ENCODE data around the gene RNF19B.
"Not testable (repeated sequence)": the region's sequence is repeated elsewhere in the genome, so short reads cannot be mapped to it uniquely, and the experiment has no call there.

Gene RNF19B, protein sequence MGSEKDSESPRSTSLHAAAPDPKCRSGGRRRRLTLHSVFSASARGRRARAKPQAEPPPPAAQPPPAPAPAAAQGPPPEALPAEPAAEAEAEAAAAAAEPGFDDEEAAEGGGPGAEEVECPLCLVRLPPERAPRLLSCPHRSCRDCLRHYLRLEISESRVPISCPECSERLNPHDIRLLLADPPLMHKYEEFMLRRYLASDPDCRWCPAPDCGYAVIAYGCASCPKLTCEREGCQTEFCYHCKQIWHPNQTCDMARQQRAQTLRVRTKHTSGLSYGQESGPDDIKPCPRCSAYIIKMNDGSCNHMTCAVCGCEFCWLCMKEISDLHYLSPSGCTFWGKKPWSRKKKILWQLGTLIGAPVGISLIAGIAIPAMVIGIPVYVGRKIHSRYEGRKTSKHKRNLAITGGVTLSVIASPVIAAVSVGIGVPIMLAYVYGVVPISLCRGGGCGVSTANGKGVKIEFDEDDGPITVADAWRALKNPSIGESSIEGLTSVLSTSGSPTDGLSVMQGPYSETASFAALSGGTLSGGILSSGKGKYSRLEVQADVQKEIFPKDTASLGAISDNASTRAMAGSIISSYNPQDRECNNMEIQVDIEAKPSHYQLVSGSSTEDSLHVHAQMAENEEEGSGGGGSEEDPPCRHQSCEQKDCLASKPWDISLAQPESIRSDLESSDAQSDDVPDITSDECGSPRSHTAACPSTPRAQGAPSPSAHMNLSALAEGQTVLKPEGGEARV

DNA sequence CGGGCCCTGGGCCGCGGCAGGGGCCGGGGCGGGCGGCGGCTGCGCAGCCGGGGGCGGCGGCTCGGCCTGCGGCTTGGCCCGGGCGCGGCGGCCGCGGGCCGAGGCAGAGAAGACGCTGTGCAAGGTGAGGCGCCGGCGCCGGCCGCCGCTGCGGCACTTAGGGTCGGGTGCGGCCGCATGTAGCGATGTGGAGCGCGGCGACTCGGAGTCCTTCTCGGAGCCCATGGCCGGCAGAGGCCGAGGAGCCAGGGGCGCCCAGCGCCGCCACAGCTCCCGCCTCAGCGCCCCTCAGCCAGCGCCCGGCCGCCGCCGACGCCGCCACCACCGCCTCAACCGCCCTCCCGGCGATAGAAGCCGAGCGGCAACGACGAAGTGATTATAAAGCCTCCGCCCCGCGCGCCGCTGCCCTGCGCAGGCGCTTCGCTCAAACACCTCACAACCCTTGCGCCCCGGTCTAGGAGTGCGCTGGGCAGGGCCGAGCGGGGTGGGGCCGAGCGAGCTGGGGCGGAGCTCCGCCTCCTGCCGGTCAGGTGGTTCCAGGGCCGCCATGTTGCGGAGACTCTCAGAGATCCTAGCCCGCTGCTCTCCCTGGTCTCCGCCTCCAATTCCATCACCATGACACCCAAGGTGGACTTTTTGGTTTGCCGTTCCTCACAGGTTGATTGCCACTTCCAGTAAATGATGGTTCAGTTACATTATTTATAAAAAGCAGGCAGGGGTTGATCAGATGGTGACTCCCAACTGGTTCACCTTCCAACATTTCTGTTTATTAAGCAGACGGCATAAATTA lies at the start of gene RNF19B:
Gene RNF19B (minus strand): TSS at position 349 of the 790 bp plus-strand sequence. CDS start 124 bp downstream, at position 225.
- peak; percentile 84 to 91 (median 88) for DNase-seq

DNA sequence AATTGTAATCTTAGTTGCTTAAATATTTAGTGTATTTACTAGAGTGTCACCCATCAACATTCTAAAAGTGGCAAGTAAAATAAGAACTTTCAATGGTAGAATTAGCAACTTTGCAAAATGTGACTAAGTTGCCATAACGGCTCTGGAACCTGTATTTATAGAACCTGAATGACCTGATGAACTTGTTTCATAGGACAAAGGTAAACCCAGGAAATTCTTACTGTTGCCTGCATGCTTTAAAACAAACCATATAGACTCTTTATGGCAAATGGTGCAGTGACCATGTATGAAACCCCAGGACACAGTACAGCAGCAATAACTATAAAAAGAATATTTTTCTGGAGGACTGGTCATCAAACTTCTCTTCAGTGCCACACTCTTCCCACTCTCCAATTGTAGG lies 49.2 kb upstream of the RNF19B start:
- no peak for DNase-seq

DNA sequence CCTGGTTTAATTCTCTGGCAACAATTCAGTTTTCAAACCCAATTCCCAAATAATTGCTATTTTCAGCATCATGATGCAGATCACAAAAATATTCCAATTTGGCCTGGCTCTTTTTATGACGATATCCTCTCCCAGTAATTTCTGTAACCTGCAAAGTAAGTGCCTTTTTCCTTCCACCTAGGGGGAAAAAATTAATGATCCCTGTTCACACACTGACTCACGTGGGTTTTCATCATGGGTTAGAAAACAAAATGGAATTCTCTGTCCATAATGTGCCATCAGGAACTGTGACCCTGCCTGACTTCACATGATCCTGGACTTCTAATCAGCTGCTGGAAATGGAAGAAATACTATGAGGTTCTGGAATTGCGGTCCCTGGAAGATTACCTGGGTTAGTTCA lies 47.6 kb upstream of the RNF19B start:
- no peak for DNase-seq

DNA sequence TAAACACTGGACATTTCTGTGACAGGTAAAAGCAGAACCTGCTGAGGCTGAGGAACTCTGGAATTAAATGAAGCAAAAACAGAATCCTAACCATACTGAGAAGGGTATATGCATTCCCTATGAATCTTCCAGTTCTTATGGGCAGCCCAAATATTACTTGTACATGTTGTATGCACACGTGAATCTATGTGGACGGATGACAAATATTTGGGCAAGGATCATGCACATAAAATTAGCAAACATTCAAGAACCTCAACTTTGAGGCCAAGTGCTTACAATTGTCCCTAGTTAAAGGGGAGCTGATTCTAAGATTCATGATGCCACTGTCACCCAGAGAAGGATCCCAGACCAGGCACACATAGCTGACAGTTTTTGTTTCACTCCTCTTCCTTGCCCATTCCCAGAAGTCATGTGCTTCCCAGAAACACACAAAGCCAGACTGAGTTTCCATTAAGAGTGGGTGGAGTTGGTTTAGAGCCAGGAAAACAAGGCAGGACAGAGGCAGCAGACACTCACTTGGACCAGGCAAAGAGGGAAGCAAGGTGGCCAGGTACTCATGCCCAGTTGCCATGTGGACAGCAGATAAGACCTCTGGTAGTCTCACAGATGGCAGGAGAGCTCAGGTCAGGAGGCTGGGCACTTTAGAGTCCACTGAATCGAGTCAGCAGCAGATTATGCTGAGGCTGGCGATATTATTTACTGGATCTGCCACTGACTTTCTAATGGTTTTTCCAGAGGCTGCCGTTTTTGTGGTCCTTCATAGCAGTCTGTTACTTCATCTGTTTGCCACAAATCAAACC lies 46.5 kb upstream of the RNF19B start:
- DNase-seq = no peak

DNA sequence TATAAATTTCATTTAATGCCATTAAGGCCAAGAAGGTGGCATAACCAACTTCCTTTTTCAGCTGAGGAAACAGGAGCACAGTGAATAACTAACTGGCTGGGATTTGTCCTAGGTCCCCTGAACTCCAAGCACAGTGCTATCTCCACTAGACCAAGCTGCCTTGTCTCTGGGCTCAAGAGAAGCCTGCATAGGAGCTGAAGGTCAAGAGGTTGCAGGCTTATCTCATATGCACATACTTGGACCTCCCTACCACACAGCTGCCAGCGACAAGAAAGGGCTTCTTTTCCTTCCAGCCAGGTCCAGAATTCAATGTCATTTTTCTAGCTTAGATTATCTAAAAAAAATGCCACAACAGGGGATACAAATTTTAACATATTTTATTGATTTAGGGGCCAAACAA lies 45.0 kb upstream of the RNF19B start:
- no peak for DNase-seq

DNA sequence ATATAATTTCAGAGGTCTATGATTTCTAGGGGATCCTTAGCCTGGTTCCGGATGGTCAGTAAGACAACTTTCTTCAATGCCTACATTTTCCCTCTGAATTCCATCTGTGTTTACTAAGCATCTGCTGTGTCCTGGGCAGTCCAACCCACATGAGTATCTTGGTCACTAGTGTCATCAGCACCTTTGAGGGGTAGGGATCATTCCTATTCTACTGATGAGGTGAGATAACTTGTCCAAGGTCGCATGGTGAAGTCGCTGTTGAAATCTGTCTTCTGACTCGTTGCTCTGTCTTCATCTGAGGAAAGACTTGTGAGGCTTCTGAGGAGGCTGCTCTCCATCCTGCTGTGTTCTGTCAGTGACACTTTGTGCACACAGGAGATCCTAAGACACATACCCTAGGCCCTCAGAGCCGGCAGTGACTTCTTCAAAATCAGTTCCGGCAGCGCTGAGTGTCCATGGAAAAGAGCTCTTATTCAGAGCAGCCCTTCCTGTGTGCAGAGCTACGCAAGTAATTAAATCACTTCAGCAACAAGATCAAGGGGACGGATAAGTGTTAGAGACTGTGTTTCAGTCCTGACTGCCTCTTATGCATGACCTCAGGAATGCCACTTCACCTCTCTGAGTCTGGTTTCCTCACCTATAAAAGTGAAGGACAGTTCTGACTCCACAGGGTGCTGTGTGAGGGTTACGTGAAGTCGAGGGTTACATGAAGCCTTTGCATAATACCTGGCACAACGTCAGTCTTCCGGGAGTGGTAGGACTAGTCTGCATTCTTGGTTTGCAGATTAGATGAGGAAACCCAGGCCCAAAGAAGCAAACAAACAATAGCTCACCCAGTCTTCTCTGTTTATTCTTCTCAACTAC lies 43.7 kb upstream of the RNF19B start:
- no peak for DNase-seq

DNA sequence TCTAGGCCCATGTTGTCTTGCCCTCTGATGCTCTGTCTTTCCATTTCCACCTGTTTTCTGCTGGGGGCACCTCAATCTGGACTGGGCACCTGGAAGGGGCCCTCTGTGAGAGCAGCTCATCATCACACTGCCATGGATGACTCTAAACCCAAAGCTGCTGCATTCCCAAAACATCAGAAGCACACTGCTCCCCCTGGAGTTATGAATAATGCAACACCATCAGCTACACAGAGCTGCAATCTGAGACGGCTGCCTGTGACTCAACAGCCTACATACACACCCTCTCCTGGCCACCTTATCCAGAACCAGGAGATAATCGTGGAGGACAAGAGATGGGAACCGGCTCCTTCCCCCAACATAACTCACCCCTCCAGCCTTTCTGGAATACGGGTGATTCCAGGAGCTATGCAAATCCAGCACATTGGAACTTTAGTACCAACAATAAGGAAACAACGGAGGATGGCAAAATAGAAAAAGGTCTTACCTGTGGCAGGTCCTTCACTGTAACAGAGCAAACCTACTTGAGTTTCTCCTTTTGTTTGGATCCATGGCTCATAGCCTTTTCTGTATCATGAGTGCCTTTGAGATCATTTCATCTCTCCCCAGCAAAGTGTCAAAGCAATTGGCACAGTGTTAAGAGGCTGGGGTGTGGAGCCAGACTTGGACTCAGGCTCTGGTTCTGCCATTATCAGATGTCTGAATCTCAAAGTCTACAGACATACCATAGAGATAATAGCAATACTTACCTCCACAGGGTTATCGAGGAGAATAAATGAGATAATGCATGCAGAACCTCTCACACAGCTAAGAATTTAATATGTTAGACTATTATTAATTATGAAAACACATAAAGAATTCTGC lies 42.8 kb upstream of the RNF19B start:
- DNase-seq = peak in 1 of 6 experiments; percentile 6

DNA sequence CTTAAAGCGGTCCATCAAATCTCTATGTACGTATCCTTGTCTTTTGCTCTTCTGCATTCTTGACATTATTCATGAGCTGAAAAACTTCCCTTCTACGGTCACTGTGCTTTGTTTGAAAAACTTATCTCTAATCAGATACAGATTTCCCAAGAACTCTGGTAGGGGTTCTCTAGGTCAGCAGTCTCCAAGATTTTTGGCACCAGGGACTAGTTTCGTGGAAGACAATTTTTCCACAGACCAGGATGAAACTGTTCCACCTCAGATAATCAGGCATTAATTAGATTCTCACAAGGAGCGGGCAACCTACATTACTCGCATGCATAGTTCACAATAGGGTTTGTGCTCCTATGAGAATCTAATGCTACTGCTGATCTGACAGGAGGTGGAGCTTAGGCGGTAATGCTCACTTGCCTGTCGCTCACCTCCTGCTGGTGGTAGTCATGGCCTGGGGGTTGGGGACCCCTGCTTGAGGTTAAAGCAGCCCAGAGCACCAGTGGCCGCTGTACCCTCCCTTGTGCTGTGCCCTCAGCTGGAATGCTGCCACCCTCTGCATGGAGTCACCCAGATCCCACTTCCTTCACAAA lies 41.3 kb upstream of the RNF19B start:
- DNase-seq = no peak

DNA sequence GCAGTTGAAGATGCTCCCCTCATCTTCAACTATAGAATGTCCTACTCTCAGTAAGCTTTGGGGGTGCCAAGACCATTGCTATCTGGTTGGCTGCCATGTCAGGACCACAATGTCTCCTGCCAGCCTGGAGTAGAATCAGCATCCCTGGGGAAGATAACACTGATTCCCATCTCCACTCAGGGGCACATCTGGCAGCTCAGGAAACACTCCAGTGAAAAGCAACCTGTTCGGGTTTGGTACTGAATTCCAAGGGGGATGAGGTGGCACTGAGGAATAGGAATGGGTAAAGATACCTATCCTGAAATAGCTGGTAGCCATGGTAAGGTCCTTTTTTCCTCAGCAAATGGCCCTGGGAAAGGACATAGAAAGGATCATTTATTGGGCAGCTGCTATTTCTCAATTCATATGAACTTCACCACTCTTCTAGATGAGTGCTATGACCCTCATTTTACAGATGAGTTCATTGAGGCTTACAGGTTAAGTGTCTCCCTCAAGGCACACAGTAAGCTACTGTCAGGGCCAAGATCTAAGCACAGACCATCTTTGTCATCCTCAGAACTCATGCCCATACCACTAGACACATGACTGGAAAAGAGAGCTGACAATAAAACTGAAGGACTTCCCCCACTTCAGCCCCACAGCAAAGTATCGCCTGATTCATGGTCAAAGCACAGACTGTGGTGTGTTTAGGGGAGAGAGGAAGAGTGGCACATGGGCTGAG lies 40.7 kb upstream of the RNF19B start:
- DNase-seq = no peak

DNA sequence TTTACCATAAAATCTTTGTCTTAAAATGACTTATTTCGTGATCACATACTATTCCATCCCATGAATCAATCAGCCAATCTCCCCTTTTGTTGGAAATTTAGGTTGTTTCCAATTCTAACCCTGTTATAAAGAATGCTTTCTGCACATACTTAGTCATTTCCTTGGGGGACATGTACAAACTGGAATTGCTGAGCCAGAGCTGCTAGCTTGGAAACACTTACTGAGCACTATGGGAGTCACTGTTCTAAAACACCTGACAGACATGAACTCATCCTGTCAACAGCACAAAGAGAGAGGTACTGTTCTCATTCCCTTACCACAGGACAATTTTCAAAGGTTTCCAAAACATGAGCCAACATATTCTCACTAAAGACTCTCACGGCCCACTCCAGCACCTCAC lies 40.0 kb upstream of the RNF19B start:
- DNase-seq = no peak

DNA sequence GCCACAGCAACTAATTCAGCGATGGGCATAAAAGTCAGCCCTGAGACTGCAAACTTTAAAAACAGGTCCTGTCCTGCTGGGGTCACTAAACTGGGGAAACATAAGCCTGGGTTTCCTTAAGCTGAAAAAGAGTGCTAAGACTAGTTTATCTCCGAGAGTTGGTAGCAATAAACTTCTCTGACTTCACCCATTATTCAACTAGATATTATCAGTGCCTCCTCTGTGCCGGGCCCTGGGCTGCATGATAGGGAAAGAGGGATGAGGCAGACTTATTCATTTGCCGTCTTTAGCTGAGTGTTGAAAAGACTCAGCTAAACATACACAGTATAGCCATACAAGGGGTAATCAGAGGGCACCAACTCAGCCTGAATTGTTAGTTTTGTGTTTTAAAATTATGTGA lies 39.0 kb upstream of the RNF19B start:
- DNase-seq = no peak

DNA sequence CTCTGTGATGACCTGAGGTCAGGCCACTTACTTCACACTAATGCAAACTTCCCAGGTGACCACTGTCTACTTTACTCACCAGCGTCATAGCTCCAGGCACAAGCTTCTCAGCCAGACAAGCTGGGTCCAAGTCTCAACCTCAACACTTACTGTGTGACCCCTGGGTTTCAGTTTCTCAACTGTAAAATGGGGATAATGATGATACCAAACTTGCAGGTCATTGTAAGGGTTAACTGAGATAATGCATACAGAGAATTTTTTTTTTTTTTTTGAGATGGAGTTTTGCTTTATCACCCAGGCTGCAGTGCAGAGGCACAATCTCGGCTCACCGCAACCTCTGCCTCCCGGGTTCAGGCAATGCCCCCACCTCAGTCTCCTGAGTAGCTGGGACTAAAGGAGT lies 37.4 kb upstream of the RNF19B start:
- no peak for DNase-seq

DNA sequence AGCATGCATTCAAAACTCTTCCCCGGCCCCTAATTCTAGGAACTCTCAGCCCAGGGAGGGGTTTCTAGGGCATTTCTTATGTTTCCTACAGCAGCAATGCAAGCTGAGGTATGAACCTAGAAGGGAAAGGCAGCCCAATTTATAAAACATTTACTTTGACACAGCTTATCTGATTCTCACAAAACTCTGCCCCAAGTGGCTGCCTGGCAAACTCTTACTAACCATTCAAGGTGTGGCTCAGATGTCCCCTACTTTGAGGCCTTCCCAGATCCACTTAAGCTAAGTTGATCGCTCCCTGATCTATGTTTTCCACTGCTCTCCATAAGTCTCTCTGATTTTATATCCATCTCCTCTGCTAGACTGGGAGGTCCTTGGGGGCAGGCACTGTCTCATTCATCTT lies 36.7 kb upstream of the RNF19B start:
- no peak for DNase-seq

DNA sequence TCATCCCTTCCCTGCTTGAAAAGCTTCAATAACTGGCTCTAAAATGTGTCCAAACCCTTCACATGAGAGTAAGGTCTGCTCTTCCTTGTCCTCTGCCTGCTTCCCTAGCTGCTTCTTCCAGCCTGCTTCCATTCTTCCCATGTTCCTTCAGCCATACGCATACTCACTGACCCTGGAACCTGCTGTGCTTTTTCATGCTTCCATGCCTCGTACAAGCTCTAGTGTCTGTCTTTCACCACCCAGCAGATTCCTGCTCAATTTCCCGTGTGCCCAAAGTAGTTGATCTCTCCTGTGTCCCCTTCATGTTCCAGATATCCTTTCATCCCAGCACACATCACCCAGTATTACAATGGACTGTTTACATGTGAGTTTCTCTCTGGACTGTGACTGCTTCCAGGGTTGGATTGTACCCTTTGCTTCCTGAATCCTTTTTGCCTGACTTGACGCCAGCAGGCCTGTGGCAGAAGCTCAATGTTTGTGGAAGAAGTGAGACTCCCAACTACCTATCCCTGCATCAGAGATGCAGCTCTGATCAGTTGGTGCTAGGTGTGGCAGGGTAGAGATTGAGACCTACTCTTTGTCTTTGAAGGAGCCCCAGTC lies 35.9 kb upstream of the RNF19B start:
- DNase-seq = no peak

DNA sequence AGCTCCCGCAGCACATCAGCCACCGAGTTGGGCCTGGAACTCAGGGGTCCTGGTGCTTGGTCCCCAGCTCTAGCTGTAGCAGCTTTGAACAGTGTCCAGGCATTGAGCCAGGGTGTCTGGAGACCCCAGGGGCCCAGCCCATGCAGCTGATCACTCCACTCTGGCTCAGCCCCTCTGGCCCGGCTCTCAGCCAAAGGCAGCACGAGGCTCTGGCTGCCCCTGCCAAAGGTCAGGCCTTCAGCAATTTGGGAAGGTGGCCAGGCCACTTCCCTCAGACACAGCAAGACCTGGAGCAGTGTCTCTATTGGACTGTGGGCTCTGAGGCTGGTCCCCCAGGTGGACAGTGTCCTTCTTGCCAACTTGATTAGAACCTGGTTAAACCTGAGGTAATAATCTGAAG lies 34.4 kb upstream of the RNF19B start:
- no peak for DNase-seq

DNA sequence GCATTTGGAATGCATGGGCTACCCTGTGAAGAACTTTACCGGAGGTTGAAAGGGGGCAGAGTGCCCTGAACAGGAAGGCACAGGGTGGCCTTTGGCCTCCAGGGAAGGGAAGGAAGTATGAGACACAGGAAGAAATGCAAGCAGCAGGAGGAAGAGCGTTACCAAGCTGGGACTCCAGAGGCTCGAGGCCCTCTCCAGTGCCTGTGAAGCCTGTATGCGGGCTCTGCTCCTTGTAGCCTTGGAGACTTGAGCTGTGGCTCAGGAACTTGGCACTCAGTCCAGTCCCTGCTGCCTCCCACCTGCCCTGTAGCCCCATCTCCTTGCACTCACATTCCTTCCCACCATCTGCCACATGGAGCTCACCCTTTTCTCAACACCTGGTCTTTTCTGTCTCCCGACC lies 33.5 kb upstream of the RNF19B start:
- DNase-seq = no peak

DNA sequence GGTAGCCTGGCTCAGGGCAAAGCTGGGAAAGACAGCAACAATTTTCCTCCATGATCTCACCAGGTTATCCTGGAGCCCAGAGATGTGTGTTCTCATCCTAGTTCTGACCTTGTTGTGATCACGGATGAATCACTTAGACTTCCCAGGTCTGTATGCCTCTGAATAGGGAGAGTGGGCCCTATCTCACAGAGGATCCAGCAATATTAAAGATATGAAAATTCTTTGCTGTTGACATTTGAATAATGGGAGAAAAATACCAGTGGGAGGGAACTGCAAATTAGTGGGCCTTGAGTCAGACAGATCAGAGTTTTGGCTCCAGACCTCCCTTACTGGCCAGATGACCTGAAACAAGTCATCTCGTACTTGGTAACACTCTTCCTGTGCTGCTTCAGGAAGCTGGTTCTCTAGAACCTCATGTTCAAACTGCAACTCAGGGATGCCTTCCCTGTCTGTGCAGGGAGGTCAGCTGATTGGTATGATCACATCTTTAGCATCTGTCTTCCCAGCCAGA lies 32.8 kb upstream of the RNF19B start:
- no peak for DNase-seq

DNA sequence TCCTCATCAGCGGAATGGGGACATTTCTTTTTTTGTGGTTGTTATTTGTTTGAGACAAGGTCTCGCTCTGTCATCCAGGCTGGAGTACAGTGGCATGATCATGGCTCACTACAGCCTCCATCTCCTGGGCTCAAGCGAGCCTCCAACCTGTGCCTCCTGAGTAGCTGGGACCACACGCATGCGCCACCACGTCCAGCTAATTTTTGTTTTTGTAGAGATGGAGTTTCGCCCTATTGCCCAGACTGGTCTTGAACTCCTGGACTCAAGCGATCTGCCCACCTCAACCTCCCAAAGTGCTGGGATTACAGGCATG lies 28.7 kb upstream of the RNF19B start:
- DNase-seq = not testable (repeated sequence)

All from stimulated activated naive CD4-positive, alpha-beta T cell (primary cell).